ENCODE data around the gene TIGIT. TPM values are rescaled to one million over a fixed set of nuclear protein-coding genes. Genes with fewer than 3 reads are reported as not detected.

The TIGIT gene
- total and polyA plus RNA-seq, 2 donors (not counting 1 experiment from before 2014, with no cell fraction given): 2.5 to 4.6 TPM

- Histone ChIP-seq H3K27ac (ENCODE audit: low read length in 2 of 2) (no peak overlapping the region), H3K4me1 (ENCODE audit: control insufficient read depth in 2 of 2, insufficient read depth in 2 of 2, low read length in 2 of 2) (no peaks in the 10 kb centered on the region), H2AFZ (ENCODE audit: insufficient read depth, low read depth, low read length, poor library complexity, severe bottlenecking) (no peak overlapping the region), H3K4me3 (ENCODE audit: control extremely low read depth in 1 of 5, extremely low read depth in 1 of 5, insufficient read depth in 1 of 5, low read depth in 2 of 5, low read length in 4 of 5) (no peak overlapping the region), H3K9ac (ENCODE audit: low read length) (no peak overlapping the region), H3K79me2 (ENCODE audit: control insufficient read depth, insufficient read depth, low read length) (no peaks in the 10 kb centered on the region), H3K27me3 (replicated peaks in 1 of 4; ENCODE audit: control extremely low read depth in 1 of 4, control insufficient read depth in 3 of 4, insufficient read depth in 4 of 4, low read length in 3 of 4) (no peaks in the 10 kb centered on the region), H3K4me2 (replicated peaks; ENCODE audit: low read depth, low read length, poor library complexity, severe bottlenecking) (no peak overlapping the region), H4K20me1 (ENCODE audit: control insufficient read depth, insufficient read depth, low read length, poor library complexity, severe bottlenecking) (no peaks in the 10 kb centered on the region), H3K9me3 (ENCODE audit: control extremely low read depth in 1 of 3, control insufficient read depth in 2 of 3, insufficient read depth in 1 of 3, low read length in 2 of 3) (no peaks in the 10 kb centered on the region), H3K36me3 (replicated peaks in 1 of 2; ENCODE audit: control extremely low read depth in 1 of 2, control insufficient read depth in 1 of 2, extremely low read depth in 1 of 2, insufficient read depth in 2 of 2, low read length in 1 of 2) (peaks cover 0 to 25% of the 10 kb centered on the region in 2 experiments)
- intact Hi-C loops (cut with micrococcal nuclease): no loop called here
- peaks cover 7% of the 10 kb centered on the region for H3K4me1 Mint-ChIP-seq
- no peaks in the 10 kb centered on the region for H3K27me3 Mint-ChIP-seq
- no CpG with 5 or more reads among the region's 1 CpG for whole genome bisulfite sequencing (ENCODE audit: insufficient coverage)
- ATAC-seq (ENCODE audit: low read depth) (no peak), DNase-seq (no peak)
- TF ChIP-seq, protein P1, sequence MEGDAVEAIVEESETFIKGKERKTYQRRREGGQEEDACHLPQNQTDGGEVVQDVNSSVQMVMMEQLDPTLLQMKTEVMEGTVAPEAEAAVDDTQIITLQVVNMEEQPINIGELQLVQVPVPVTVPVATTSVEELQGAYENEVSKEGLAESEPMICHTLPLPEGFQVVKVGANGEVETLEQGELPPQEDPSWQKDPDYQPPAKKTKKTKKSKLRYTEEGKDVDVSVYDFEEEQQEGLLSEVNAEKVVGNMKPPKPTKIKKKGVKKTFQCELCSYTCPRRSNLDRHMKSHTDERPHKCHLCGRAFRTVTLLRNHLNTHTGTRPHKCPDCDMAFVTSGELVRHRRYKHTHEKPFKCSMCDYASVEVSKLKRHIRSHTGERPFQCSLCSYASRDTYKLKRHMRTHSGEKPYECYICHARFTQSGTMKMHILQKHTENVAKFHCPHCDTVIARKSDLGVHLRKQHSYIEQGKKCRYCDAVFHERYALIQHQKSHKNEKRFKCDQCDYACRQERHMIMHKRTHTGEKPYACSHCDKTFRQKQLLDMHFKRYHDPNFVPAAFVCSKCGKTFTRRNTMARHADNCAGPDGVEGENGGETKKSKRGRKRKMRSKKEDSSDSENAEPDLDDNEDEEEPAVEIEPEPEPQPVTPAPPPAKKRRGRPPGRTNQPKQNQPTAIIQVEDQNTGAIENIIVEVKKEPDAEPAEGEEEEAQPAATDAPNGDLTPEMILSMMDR (IDR thresholded peaks at IDR 0.05): no peak
- no peak for TF ChIP-seq EZH2 (IDR thresholded peaks at IDR 0.05; ENCODE audit: borderline replicate concordance, insufficient read depth, low read depth, low read length, poor library complexity, severe bottlenecking)
- no peak overlapping the region for H3K4me3 Mint-ChIP-seq
- ChIA-PET CTCF (interaction anchor here (1.7 kb wide), 1 partner anchor 53 kb away, joined by 5 read pairs; no protein-coding TSS in a partner anchor), POLR2A (no interaction called here)
- H3K27ac Mint-ChIP-seq: no peak overlapping the region
- no peaks in the 10 kb centered on the region for H3K9me3 Mint-ChIP-seq (ENCODE audit: insufficient read depth)
Observed at GRCh38 chr3:114344492-114344891, 50.7 kb downstream of the TIGIT start.

- DNase-seq (no peak), ATAC-seq (ENCODE audit: low read depth) (no peak)
- Histone ChIP-seq H3K36me3 (replicated peaks in 1 of 2; ENCODE audit: control extremely low read depth in 1 of 2, control insufficient read depth in 1 of 2, extremely low read depth in 1 of 2, insufficient read depth in 2 of 2, low read length in 1 of 2) (peaks cover 3 to 40% of the 10 kb centered on the region in 2 experiments), H3K4me1 (ENCODE audit: control insufficient read depth in 2 of 2, insufficient read depth in 2 of 2, low read length in 2 of 2) (no peaks in the 10 kb centered on the region), H3K4me2 (replicated peaks; ENCODE audit: low read depth, low read length, poor library complexity, severe bottlenecking) (no peak overlapping the region), H4K20me1 (ENCODE audit: control insufficient read depth, insufficient read depth, low read length, poor library complexity, severe bottlenecking) (no peaks in the 10 kb centered on the region), H3K9ac (ENCODE audit: low read length) (no peak overlapping the region), H3K4me3 (ENCODE audit: control extremely low read depth in 1 of 5, extremely low read depth in 1 of 5, insufficient read depth in 1 of 5, low read depth in 2 of 5, low read length in 4 of 5) (no peak overlapping the region), H2AFZ (ENCODE audit: insufficient read depth, low read depth, low read length, poor library complexity, severe bottlenecking) (no peak overlapping the region), H3K9me3 (ENCODE audit: control extremely low read depth in 1 of 3, control insufficient read depth in 2 of 3, insufficient read depth in 1 of 3, low read length in 2 of 3) (peaks cover 0 to 9% (median 0%) of the 10 kb centered on the region in 3 donors), H3K27ac (ENCODE audit: low read length in 2 of 2) (no peak overlapping the region), H3K27me3 (replicated peaks in 1 of 4; ENCODE audit: control extremely low read depth in 1 of 4, control insufficient read depth in 3 of 4, insufficient read depth in 4 of 4, low read length in 3 of 4) (no peaks in the 10 kb centered on the region), H3K79me2 (ENCODE audit: control insufficient read depth, insufficient read depth, low read length) (no peaks in the 10 kb centered on the region)
- Mint-ChIP-seq H3K9me3 (ENCODE audit: insufficient read depth) (no peaks in the 10 kb centered on the region), H3K27me3 (no peaks in the 10 kb centered on the region), H3K27ac (no peak overlapping the region), H3K4me1 (peaks cover 5% of the 10 kb centered on the region), H3K4me3 (no peak overlapping the region)
- ChIA-PET CTCF (interaction anchor here (0.9 to 1.5 kb wide), 3 partner anchors 16 to 198 kb away, joined by 3 to 7 read pairs (median 3); no protein-coding TSS in a partner anchor), POLR2A (no interaction called here)
- 98% methylated on average over 12 of the region's 12 CpGs for WGBS (ENCODE audit: insufficient coverage)
- no peak for TF ChIP-seq EZH2 (IDR thresholded peaks at IDR 0.05; ENCODE audit: borderline replicate concordance, insufficient read depth, low read depth, low read length, poor library complexity, severe bottlenecking)
- TF ChIP-seq, protein P1 (IDR thresholded peaks at IDR 0.05): no peak
- intact Hi-C loops (cut with micrococcal nuclease): no loop called here
Observed at GRCh38 chr3:114350271-114350670, 56.4 kb downstream of the TIGIT start.
